Progenitor cell of endocrine pancreas (in vitro differentiated cells): ENCODE data around the gene PSPC1. TPM values are rescaled to one million over a fixed set of nuclear protein-coding genes. Genes with fewer than 3 reads are reported as not detected.

ENCODE experiments used
- DNase-seq: peaks from one replicate; pipeline ENCODE4 v3.0.0; 2021; ENCODE audit warnings: low spot score; ENCODE audit not compliant: unreplicated experiment
- H3K27ac Mint-ChIP-seq: 2 replicates; pipeline ENCODE4 v1.8.0; 2021; ENCODE audit warnings: mild to moderate bottlenecking, moderate library complexity, mixed read lengths
- H3K27me3 Mint-ChIP-seq: 2 replicates; pipeline ENCODE4 v1.8.0; 2021; ENCODE audit warnings: mixed read lengths
- H3K36me3 Mint-ChIP-seq: 2 replicates; pipeline ENCODE4 v1.8.0; 2022; ENCODE audit warnings: mixed read lengths; ENCODE audit not compliant: insufficient read depth
- H3K4me1 Mint-ChIP-seq: 2 replicates; pipeline ENCODE4 v1.8.0; 2021; ENCODE audit warnings: low read depth, mixed read lengths
- H3K4me3 Mint-ChIP-seq: 2 replicates; pipeline ENCODE4 v1.8.0; 2021; ENCODE audit warnings: low read depth, mild to moderate bottlenecking, moderate library complexity, mixed read lengths
- H3K9me3 Mint-ChIP-seq: 2 replicates; pipeline ENCODE4 v1.8.0; 2021; ENCODE audit warnings: low read depth, mixed read lengths
- total RNA-seq: library from RNA; stranded (reverse); gene quantifications from 2 replicates; pipeline ENCODE4 v1.2.1, GENCODE V29; 2021
- TF ChIP-seq, protein P1 (sequence below): fragments of 200-600 bp; sonication (generic); IDR thresholded peaks from one replicate; pipeline ENCODE4 v1.5.0; 2021; ENCODE audit warnings: antibody characterized with exemption, mild to moderate bottlenecking; ENCODE audit not compliant: unreplicated experiment

Gene PSPC1
- total RNA-seq, 1 donor from 2014 or later, result 94.1 TPM

DNA sequence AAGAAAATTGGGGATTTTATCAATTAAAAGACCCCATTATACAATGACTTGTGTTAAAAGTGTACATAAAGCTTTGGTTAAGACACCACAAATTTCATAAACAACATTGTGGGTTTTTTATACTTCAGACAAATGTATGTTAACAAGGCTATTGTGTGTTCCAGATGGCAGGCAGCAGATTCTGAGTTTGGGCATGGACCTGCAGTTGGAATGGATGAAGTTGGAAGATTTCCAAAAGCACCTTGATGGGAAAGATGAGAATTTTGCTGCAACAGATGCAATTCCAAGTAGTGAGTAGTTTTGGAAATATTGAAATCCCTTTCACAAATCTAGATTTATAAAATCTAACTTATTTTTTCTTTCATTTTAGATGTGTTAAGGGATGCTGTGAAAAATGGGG is 123.9 kb downstream of the PSPC1 start:
- Mint-ChIP-seq H3K27me3 (no peaks in the 10 kb centered on the region), H3K36me3 (peaks cover 25% of the 10 kb centered on the region)

GRCh38 chr13:19657872-19658591 is 124.7 kb downstream of the PSPC1 start:
- Mint-ChIP-seq H3K9me3 (no peaks in the 10 kb centered on the region), H3K4me1 (peaks cover 9% of the 10 kb centered on the region), H3K27me3 (no peaks in the 10 kb centered on the region), H3K4me3 (no peak overlapping the region), H3K36me3 (peaks cover 25% of the 10 kb centered on the region), H3K27ac (peak overlapping the region; percentile 56)
- TF ChIP-seq, protein P1, sequence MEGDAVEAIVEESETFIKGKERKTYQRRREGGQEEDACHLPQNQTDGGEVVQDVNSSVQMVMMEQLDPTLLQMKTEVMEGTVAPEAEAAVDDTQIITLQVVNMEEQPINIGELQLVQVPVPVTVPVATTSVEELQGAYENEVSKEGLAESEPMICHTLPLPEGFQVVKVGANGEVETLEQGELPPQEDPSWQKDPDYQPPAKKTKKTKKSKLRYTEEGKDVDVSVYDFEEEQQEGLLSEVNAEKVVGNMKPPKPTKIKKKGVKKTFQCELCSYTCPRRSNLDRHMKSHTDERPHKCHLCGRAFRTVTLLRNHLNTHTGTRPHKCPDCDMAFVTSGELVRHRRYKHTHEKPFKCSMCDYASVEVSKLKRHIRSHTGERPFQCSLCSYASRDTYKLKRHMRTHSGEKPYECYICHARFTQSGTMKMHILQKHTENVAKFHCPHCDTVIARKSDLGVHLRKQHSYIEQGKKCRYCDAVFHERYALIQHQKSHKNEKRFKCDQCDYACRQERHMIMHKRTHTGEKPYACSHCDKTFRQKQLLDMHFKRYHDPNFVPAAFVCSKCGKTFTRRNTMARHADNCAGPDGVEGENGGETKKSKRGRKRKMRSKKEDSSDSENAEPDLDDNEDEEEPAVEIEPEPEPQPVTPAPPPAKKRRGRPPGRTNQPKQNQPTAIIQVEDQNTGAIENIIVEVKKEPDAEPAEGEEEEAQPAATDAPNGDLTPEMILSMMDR, result no peak
- no peak for DNase-seq

More for the DNA sequence above, 123.9 kb downstream of the PSPC1 start:
- peaks cover 9% of the 10 kb centered on the region for H3K4me1 Mint-ChIP-seq
- no peak overlapping the region for H3K27ac Mint-ChIP-seq
- no peaks in the 10 kb centered on the region for H3K9me3 Mint-ChIP-seq
- no peak for DNase-seq
- no peak overlapping the region for H3K4me3 Mint-ChIP-seq
- TF ChIP-seq, protein P1, result no peak

Other genes starting within 250 kb of the PSPC1 start
- not detected in 2 replicates for gene TPTE2, start 221.4 kb downstream of the PSPC1 start, total RNA-seq
- gene MPHOSPH8, start 149.3 kb downstream of the PSPC1 start, total RNA-seq, result 27.3 and 29.5 TPM in 2 replicates
- gene ZMYM5, start 80.7 kb upstream of the PSPC1 start, total RNA-seq, result 21.5 and 22.5 TPM in 2 replicates
- 183 and 192 TPM in 2 replicates for gene ZMYM2, start 175.8 kb upstream of the PSPC1 start, total RNA-seq